HS-27A (cell line): ENCODE measurements around the gene SH3PXD2A.

Experiments used
- DNase-seq: peaks from one replicate; pipeline ENCODE4 v3.0.0-alpha.2; 2012; ENCODE audit warnings: low read depth, missing footprints

The SH3PXD2A gene

DNA sequence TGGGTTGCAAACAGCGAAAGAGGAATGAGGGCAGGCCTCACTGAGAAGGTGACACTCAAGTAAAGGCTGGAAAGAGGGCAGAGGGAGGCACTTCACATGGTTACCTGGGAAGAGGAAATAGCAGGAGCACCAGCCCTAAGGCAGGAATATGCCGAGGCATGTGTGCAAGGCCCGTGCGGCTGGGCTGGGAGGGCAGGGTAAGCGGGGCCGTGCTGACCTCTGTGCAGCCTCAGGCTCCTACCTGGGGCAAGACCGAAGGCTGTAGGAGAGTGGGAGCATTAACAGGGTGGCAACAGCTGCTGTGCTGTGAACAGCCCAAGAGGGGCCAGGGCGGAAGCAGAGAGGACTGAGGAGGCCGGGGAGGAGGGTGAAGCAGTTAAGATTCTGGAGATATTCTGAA is 24.0 kb upstream of the SH3PXD2A start:
- DNase-seq = no peak

DNA sequence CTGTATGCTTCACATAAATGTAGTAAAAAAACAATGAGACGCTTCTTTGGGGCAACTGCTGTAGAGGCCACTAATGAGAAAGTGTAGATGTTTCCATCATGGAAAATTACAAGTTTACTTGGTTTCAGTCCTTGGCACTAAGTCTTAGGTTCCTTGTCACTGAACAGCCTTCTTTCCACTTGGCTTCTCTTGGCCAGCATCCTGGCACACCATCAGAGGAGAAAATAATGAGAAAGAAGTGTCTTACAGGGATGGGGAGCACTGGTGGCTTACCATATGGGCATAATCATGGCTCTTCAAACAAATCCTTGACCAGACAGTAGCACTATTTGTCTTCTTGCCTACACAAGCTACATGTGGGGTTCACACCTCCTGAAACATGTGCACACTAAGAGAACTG is 22.5 kb upstream of the SH3PXD2A start:
- no peak for DNase-seq

DNA sequence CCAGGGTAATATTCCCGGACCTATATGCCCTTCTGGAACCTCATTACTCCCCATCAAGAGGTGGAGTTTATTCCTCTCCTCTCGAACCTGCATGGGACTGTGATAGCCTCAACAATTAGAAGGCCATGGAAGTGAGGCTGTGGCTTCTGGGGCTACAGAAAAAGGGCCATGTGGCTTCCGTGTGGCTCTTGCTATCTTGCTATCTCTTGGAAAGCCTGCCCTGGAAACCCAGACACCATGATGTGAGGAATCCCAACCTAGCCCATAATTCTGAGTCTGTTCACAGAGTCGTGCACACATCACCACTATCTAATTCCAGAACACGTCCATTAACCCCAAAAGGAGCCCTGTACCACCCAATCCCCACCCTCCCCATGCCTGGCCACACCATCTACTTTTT is 20.8 kb upstream of the SH3PXD2A start:
- DNase-seq = no peak

DNA sequence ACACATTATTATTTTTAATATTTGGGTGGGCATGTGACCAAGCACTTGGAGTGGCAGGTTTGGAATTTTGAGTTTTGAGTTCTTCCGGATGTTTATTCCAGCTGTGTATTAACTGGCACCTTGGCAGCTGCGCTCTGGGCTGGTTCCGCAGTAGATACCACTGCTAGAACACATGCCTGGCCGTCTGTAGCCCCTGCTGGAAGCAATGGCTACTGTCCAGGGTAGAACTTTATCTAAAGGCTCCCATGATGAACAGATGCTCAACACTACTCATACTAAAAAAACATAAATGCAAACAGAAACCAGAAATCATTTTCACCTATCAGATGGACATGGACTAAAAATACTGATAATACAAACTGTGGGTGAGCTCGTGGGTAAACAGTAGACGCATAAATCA is 19.4 kb upstream of the SH3PXD2A start:
- DNase-seq = no peak

DNA sequence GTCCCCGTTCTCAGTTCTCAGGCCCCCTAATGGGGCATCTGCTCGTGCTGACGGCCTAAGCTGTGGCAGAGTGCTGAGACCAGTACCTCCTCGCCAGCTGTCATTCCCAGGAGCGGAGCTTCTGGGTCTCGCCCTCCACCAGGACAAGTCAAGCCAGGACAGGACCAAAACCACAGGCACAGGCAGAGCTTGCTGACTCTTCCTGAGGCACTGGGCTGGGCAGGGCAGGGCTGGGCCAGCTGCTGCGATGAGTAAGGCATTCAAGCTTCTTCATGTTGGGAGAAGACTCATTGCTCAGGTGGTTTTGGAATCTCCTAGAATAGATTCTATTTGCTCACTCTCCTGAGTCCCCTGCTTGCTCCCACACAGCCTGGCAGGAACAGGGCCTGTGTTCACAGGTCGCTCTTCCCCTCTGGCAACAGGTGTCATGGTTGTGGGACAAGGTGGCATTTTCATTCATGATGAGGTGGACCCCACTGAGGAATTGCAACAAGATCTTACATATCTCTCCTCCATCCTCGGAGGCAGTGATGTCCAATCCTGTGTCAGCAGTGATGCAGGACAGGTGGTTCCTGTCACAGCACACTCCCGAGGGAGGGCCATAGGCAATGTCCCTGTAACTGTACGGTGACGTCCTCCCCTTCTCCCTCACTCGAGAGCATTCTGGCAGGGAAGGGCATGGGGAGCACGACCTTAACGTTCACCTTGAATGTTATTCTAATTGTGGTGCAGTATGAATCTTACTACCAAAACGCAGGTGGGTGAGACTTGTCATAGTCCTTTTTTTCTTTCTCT is 17.0 kb upstream of the SH3PXD2A start:
- DNase-seq = no peak

DNA sequence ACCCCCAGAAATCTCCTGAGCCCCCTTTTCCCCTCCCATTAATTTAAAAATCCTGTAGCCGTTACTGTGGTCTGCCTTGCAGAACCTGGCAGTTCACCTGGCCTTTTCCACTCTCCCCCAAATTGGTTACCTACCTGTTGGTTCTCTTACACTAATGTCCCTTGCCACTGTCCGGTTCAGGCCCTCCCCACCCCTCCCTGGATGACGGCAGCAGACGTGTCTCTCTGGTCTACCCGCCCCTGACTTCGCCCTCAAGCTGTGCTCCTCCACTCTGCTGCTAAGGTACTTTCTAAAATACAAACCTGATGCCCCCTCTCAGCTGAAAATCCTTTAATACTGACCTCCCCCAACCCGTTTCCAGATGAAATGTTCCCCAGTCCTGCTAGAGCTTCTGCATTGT is 15.6 kb upstream of the SH3PXD2A start:
- DNase-seq = no peak

DNA sequence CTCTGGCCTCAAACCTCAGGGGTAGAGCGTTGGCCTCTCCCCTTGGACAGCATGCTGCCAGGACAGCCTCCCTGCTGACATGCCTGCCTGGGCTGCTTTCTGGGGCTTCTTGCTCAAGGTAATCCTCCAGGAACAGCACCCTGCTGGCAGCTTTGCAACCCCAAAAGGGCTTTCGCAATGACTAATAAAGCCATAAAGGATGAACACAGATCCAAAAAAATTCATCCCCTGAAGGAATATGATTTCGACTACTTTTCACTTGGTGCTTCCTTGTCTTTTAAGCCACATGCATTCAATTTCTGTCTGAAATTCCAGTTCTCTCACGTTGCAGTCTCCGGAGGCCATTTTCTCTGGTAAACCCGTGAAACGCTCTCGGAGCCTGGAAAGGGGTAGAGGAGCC is 15.1 kb upstream of the SH3PXD2A start:
- DNase-seq = no peak

DNA sequence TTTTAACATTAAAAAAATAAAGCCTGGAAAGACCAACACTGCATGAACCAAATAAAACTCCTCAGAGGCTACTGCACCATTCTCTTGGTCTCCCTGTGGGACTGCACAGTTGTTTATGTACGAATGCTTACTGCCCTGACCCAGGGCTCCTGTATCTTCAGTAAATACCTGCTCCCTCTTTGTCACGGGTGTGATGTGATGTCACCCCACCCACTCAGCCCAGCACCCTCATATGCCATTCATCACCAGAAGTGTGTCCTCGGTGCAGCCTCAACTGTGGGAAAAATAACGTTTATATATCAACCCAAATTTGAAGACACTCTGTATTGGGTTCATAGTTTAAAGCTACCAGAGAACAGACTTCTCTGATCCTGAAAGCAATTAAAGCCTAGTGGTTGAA is 14.0 kb upstream of the SH3PXD2A start:
- no peak for DNase-seq

DNA sequence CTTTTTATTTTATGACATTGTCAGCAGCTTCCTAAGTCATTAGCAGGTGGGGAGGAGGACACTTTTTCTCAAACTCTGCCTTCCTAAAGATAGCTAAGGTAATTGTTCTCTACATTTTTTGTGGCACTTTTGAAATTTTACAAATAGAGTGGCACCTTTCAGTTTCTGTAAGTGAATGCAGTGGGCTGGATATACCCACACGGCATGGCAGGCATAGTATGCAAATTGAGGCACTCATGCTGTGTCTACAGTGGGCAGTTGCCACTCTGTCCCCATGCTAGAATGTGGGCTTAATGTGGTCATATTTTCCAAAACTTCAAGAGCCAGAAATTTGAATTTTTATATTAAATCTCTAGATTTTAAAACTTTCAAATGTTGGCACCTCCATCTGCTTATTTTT is 12.8 kb upstream of the SH3PXD2A start:
- no peak for DNase-seq

DNA sequence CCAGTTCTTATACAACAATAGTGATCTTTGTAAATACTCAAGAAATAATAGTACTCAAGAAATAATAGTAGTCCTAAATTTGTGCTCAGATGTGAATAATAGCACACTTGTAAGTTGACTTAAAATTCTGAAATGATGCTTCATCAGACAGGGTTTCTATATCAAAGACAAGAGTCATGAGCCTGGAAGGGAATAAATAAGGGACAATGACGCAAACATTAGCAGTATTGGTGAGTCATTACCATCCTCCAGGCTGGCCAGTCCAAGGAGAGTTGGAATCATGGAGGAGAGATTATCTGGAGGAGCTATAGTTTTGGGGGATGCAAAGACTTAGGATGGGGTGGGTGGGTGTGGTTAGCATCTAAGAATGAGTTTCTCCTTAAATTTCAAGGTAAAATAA is 6.1 kb upstream of the SH3PXD2A start:
- DNase-seq = no peak

DNA sequence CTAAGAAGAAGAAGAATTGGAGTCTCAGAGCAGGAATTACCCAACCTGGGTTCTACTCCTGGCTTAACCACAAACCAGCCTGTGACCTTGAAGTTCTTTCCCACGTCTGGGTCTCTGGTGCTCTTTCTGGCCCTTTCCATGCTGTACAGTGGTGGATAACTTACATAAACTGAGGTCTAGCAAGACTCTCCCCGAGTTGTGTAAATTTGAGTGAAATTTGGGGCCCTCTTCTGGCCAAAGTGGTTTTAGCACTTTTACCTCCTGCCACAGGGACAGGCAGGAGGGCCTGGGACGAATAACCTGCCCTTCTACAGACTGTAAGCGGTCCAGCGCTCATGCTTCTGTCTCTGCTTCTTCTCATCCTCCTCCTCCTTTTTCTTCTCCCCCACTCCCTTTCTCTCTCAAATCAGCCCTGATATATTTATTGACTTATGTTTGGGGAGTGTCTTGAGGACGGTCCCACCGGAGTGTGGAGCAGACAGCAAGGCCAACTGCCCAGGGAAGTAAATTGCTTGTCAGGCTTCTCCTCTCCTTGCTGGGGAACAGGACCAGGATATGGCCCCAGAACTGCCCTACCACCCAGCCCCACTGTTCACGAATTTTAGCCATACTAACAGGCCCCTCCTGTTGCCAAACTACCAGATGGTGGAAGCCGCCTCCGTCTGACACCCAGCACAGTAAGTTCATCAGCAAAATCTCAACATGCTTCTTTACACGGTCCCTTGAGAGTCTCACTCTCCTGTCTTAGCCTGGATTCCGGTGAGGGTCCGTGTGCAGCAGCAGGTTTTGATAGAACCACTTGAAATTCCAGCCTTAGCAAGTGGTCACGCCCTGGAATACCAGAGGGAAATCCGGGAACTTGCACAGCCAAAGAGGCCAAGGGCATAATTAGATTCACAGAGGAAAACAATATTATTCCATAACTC is 4.0 kb upstream of the SH3PXD2A start:
- no peak for DNase-seq

DNA sequence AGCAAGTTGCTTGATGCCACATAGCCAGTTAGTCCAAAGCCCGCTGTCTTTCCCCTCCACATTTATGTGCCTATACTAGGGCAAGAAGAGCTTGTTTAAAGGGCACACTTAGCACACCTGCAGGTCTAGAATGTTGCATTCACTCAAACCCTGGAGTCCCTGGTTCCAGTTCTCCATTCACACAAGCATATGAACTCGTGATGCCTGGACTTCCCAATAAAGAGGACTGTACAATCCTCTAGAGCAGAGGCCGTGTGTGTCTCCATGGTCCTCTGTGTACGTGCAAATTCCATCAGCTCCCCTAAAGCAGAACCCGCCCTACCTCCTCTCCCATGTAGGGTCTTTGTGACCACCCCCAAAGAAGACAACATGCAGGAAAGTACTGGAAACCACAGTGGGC is 3.0 kb upstream of the SH3PXD2A start:
- no peak for DNase-seq

DNA sequence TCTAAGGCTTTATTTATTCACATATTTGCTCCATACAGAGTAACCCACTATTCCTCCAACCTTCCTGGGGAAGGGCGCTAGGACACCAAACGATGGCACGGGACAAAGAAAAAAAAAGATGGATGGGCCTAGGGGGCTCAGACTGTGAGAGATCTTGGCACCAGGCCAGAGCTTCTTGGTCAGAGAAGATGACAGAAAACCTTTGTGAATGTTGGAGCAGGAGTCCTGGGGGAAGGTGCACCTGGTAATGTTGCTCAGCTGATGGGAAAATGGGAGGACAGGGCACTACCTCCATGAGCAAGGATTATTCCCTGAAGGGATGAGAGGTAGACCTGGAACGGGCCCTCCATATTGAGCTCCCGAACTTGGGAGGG is 1.4 kb upstream of the SH3PXD2A start:
- DNase-seq = no peak

DNA sequence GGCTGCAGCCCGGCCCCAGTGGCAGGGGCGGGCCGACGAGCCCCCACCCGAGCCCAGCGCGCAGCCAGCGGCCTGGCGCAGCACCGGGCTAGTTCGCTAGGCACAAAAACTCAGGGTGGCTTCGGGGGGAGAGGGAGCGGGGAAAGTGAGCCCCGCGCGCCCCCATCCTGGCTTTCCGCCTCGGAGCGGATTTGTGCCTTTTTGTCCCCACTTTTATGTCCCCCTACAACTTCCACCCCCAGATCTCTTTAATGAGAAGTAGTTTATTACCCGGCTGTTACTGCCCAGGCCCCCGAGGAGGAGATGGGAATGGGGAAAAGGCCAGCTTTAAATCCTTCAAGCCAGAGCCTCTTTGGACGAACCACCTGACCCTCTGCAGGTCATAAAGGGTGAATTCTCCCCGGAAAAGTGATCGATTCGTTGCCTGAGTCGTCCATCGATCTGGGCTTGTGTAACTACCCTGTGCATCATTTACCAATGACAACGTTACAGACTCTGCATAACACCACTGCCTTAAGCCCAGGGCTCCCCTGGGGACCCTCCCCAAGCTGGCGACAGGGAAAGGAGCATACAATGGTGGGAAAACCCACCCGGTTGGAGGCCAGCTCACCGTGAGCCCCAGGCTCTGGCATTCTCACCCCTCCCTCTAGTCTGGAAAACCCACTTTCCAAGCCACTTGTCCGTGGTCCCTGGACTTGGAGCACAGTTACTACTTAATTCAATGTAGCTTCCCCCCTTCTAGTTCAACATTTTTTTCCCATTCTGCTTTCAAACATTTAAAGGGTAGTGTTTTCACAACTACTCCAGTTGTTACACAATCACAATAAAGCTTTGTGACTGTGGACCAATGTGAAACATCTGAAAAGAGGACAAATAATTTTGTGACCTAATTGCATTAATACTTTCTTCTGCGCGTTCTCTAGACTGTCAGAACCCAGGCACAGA is 748 bp upstream of the SH3PXD2A start:
- DNase-seq = no peak

DNA sequence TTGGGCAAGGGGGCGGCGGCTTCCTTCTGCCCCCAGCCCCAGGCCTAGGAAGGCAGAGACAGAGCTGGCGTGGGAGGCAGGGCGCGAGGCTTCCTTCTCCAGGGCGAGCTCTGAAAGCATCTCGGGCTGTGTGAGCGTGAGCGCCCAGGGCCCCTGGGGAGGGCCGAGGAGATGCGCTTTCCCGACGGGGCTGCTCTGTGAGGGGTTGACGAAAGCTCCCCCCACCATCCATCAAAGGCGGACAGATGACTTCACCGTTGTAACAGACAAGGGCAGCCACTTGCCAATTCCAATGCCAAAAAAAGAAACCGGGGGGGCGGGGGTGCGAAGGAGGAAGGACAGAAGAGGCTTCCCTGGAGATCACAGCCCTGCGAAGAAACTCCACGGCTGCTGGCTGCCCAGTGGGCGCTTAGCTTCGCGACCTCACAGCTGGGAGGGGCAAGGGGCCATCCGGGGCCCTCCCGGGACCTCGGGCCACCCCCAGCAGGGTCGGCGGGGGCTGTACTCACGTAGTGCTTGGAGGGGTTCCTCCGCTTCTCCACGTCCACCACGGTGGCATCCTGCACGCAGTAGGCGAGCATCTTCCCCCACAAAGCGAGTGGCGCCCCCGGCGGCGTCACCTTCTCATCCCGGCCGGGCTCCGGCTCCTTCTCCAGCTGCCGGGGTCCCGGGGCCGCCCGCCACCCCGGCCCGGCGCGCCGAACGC is 537 bp downstream of the SH3PXD2A start:
- no peak for DNase-seq

DNA sequence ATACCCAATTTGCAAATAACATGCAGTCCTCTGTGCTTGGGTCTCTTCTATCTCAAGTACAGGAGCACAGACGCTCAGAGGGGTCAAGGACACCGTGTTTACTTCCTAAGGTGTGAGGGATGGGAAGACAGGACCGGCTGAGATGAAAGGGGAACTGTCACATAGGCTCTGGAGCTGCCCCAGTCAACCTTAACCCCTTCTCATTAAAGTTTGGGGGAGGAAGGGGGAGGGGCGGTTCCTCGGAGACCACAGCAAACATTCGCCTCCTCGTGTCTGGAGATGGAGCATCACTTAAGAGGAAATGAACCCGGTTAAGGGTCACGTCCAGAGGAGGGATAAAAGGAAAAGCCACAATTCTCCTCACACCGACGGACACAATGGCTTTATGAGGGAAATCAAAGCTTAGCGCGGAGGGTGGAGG is 1.1 kb downstream of the SH3PXD2A start:
- no peak for DNase-seq

DNA sequence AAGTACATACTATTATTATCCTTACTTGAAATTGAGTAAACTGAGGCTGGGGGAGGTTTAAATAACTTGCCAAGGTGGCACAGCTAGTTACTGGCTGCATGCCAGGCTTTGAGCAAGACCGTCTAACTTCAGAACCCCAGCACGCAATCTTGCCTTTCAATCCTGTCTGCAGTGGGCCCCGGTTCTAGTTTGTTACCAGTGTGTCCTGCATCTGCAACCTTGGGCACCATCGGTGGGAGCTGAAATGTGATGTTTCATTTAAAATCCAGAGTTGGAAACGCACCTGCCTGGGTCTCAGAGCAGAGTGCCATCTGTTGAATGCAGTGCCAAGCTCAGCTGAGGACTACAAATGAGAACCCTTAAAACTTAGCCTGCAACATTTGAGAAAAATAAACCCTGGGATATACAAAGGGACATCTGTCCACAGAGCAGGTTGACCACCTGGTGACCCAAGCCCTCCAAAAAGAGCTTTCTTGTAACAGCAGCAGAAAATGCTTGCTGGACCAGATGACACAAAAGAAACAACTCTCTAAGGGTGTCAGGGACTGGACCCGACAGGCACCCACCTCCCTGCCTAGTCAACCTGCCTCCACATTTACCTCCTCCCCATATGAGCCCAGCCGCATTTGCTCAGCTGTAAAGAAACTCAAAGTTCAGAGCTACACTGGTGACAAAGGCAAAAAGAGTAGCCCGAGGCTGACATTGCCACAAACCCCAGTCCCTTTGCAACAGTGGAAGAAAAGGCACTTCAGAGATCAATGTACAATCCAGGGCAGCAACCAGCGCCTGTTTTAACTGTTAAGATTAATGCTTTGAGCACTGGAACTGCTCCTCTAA is 1.7 kb downstream of the SH3PXD2A start:
- no peak for DNase-seq

DNA sequence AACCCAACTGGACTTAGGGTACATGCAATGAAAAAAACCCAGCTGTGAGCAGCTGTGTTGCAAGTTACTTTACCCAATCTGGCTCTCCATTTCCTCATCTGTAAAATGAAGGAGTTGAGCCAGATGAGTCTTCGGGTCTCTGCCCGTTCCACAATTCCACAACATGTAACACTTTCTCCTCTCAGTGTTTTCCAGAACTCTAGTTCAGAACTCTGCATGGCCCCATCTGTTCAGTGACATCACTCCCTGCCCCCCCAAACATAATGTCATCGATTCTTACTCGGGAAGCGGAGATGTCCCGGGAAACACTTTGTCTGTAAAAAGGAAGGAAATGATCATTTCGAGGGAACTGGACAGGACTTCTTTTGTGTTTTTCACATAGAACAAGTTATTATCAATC is 2.5 kb downstream of the SH3PXD2A start:
- no peak for DNase-seq

DNA sequence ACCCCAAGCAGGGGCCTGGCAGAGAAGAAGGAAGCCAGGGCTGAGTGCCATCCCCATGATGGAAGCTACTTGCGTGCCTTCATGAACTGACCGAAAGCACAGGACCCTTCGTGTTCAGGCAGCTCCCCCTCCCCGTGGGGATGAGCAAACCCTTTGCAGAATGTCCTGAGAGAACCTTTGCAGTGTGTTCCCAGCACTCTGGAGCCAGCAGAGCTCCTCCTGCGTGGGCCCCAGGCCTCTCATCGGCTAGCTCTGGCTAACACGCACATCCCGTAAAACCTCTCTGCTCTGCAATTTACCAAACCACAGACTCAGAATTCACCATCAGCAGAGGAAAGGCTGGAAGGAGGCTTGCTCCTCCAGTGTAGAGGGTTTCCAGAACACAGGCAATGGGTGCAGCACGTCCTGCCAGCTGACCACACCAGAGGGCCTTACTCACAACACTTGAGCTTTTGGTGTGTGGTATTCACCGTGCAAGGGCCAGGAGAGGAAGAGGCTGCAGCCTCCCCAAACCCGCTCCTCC is 3.1 kb downstream of the SH3PXD2A start:
- DNase-seq = no peak

DNA sequence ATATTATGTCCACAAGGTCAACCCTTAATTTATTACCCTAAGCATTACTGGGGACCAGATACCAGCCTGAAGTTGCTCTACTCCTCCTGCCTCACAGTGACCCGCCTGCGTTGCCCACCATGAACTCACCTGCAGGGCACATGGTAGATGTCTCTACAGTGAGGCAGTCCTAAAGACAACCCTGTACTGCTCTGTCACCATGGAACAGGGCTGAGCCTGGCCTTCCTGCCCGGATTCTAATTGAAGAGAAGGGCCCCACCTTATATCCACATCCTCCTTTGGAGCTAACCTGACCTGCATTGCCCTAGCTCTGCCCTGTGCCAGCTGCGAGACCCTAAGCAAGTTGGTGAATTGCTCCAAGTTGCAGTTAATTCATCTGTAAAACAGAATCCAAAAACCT is 4.1 kb downstream of the SH3PXD2A start:
- DNase-seq = no peak

DNA sequence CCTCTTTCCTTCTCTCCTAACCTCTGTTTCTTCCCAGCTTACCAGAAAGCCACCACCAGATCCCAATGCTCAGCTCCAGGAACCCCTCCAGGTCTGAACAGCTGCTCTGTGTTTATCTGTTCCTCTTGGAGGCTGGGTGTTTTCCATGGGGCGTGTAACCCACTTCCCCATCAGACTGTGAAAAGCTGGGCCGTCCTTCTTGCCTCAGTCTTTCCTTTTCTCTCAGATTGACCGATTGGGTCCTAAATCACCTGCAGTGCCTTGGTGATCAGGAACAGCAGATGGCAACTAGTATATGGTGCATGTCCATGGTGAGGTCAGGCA is 4.8 kb downstream of the SH3PXD2A start:
- DNase-seq = no peak
